Psoas muscle (tissue), 8 donors: Measurements from ENCODE around the gene CHN1. TPM values are rescaled to one million over a fixed set of nuclear protein-coding genes. Genes with fewer than 3 reads are reported as not detected.

Experiments used
- ATAC-seq, 4 donors: fragments of 200-7000 bp; cut with Tn5 transposase; one replicate each; pipeline ENCODE4 v1.9.1; 2020; ENCODE audit warnings: moderate library complexity in 3 of 4, mild to moderate bottlenecking in 2 of 4
- DNase-seq, 2 donors: peaks; one replicate each; pipeline ENCODE4 v3.0.0-alpha.2; 2020
- H3K27ac ChIP-seq: fragments of 200-600 bp; one replicate; pipeline ENCODE4 v1.8.0; 2022
- H3K27me3 ChIP-seq, 3 donors: fragments of 200-600 bp in 1 of 3; one replicate each; pipeline versions ENCODE4 v1.6.1 to v1.8.0; 2013 to 2022; ENCODE audit warnings: low read length in 2 of 3, mild to moderate bottlenecking in 2 of 3, moderate library complexity in 1 of 3; ENCODE audit not compliant: insufficient read depth in 3 of 3
- H3K36me3 ChIP-seq, 2 donors: fragments of 200-600 bp in 1 of 2; one replicate each; pipeline versions ENCODE4 v1.6.1 to v1.8.0; 2013 to 2022; ENCODE audit warnings: low read depth in 1 of 2, mild to moderate bottlenecking in 1 of 2, moderate library complexity in 1 of 2; ENCODE audit not compliant: insufficient read depth in 1 of 2
- H3K4me1 ChIP-seq: fragments of 200-600 bp; one replicate; pipeline ENCODE4 v1.8.0; 2022
- H3K4me3 ChIP-seq: fragments of 200-600 bp; one replicate; pipeline ENCODE4 v1.8.0; 2022; ENCODE audit warnings: mild to moderate bottlenecking
- H3K9me3 ChIP-seq: fragments of 200-600 bp; one replicate; pipeline ENCODE4 v1.8.0; 2022
- WGBS, 3 donors: extraction: QIAGEN DNeasy Blood & Tissue Kit; methylation state at CpG; one replicate each; pipeline versions ENCODE4 v1.1.6 to v1.1.7; 2013; 5-methylcytosine and 5-hydroxymethylcytosine counted together
- intact Hi-C, 2 donors: fragments of 100-400 bp; cut with DNase I; formaldehyde crosslinking; loops; one replicate each; pipeline versions ENCODE4 v1.11.0 to v1.14.2; 2022
- polyA plus RNA-seq, 3 donors: library from polyadenylated mRNA; stranded (reverse); fragments of 200-250 nt; gene quantifications; one replicate each; pipeline ENCODE4 v1.2.3, GENCODE V29; 2013
- total RNA-seq, 4 donors: library from RNA; stranded (reverse); fragmentation: NEBNext Ultra II Directional in 2 of 4; extraction: Animal tissue kit (Norgen Biotek cat#: 25700) in 2 of 4; gene quantifications; one replicate each; pipeline versions ENCODE4 v1.2.1 to v1.2.4, GENCODE V29; 2021 to 2023
- TF ChIP-seq, protein P1 (sequence below): fragments of 200-600 bp; IDR thresholded peaks from one replicate; pipeline ENCODE4 v1.8.0; 2022; ENCODE audit warnings: antibody characterized with exemption
- donor health status: healthy with polysubstance abuse.
- donor health status: DM: no; HTN: no; CAD: no; lungs with moderate emphysema.
- donor health status: Bipolar disorder and iron deficiency.
- donor health status: healthy.
- donor health status: DM: yes; HTN: yes; CAD: no.
- donor health status: DM: no; HTN: no; CAD: no.
- donor health status: DM: no; HTN: no; CAD: no.
- donor health status: DM: yes; HTN: yes; CAD: no.

CHN1 gene
- total and polyA plus RNA-seq, 7 donors, result 1.8 to 4.2 (median 2.3) TPM

GRCh38 chr2:174776675-174777074 is 228.5 kb downstream of the CHN1 start:
- WGBS, 3 donors, result 77 to 91% (median 83%) methylated on average over 3 of the region's 3 CpGs
- intact Hi-C loops, result no loop called here

GRCh38 chr2:174776223-174776622 is 229.0 kb downstream of the CHN1 start:
- intact Hi-C loops, result no loop called here
- TF ChIP-seq, protein P1, sequence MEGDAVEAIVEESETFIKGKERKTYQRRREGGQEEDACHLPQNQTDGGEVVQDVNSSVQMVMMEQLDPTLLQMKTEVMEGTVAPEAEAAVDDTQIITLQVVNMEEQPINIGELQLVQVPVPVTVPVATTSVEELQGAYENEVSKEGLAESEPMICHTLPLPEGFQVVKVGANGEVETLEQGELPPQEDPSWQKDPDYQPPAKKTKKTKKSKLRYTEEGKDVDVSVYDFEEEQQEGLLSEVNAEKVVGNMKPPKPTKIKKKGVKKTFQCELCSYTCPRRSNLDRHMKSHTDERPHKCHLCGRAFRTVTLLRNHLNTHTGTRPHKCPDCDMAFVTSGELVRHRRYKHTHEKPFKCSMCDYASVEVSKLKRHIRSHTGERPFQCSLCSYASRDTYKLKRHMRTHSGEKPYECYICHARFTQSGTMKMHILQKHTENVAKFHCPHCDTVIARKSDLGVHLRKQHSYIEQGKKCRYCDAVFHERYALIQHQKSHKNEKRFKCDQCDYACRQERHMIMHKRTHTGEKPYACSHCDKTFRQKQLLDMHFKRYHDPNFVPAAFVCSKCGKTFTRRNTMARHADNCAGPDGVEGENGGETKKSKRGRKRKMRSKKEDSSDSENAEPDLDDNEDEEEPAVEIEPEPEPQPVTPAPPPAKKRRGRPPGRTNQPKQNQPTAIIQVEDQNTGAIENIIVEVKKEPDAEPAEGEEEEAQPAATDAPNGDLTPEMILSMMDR, result no peak
- 84 to 89% (median 88%) methylated on average over 6 of the region's 6 CpGs for WGBS, 3 donors

More at GRCh38 chr2:174776675-174777074, 228.5 kb downstream of the CHN1 start:
- Histone ChIP-seq H3K4me3 (no peak overlapping the region), H3K4me1 (peaks cover 5% of the 10 kb centered on the region), H3K27ac (no peak overlapping the region), H3K9me3 (no peaks in the 10 kb centered on the region), H3K27me3 (no peaks in the 10 kb centered on the region), H3K36me3 (no peaks in the 10 kb centered on the region)
- no peak for ATAC-seq
- TF ChIP-seq, protein P1, result no peak
- DNase-seq, result no peak

GRCh38 chr2:174775571-174775980 is 229.6 kb downstream of the CHN1 start:
- peaks cover 6% of the 10 kb centered on the region for H3K4me1 ChIP-seq
- intact Hi-C loops, result no loop called here
- H3K27ac ChIP-seq, result no peak overlapping the region

More at GRCh38 chr2:174776223-174776622, 229.0 kb downstream of the CHN1 start:
- H3K27me3 ChIP-seq, result no peaks in the 10 kb centered on the region
- H3K4me3 ChIP-seq, result no peak overlapping the region
- DNase-seq (no peak), ATAC-seq (no peak)
- H3K27ac ChIP-seq, result no peak overlapping the region
- H3K36me3 ChIP-seq, result no peaks in the 10 kb centered on the region
- peaks cover 6% of the 10 kb centered on the region for H3K4me1 ChIP-seq
- no peaks in the 10 kb centered on the region for H3K9me3 ChIP-seq

DNA sequence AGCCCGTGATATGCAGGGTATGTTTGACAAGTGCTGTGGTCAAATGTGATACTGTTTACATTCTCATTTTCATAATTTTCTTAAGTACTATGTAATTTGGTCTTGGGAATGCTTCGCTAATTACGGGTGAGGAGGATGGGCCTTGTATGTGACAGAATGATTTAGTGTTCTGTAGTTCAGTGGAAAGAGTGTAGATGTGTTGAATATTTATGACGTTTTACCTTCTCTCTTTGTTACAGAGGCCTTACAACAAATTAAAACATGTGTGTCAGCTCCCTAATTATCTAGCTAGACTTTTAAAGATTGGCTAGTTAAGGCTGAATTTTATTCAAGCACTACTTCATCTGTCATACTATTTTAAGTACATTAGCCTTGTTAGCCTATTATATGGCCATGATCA is 230.3 kb downstream of the CHN1 start:
- no peaks in the 10 kb centered on the region for H3K27me3 ChIP-seq
- WGBS, 3 donors, result 92 to 94% (median 94%) methylated on average over 4 of the region's 4 CpGs
- H3K9me3 ChIP-seq, result no peaks in the 10 kb centered on the region
- no peak overlapping the region for H3K27ac ChIP-seq
- peaks cover 6% of the 10 kb centered on the region for H3K4me1 ChIP-seq
- ATAC-seq (no peak), DNase-seq (no peak)
- TF ChIP-seq, protein P1, result no peak
- H3K36me3 ChIP-seq, result no peaks in the 10 kb centered on the region
- intact Hi-C loops, result loop anchor here in 1 of 2 donors (5.0 kb wide), 1 partner anchor 78 kb away; no protein-coding TSS in a partner anchor
- H3K4me3 ChIP-seq, result no peak overlapping the region

More at GRCh38 chr2:174775571-174775980, 229.6 kb downstream of the CHN1 start:
- no peak for DNase-seq
- H3K36me3 ChIP-seq, result no peaks in the 10 kb centered on the region
- TF ChIP-seq, protein P1, result no peak
- ATAC-seq, result no peak
- no peaks in the 10 kb centered on the region for H3K27me3 ChIP-seq
- WGBS, 3 donors, result 61 to 78% (median 66%) methylated on average over 5 of the region's 5 CpGs
- no peaks in the 10 kb centered on the region for H3K9me3 ChIP-seq
- no peak overlapping the region for H3K4me3 ChIP-seq

GRCh38 chr2:174773215-174773614 is 232.0 kb downstream of the CHN1 start:
- intact Hi-C loops, result loop anchor here in 1 of 2 donors (5.0 kb wide), 1 partner anchor 76 kb away; no protein-coding TSS in a partner anchor
- Histone ChIP-seq H3K27ac (no peak overlapping the region), H3K4me1 (peaks cover 6% of the 10 kb centered on the region), H3K36me3 (no peaks in the 10 kb centered on the region), H3K27me3 (no peaks in the 10 kb centered on the region), H3K4me3 (no peak overlapping the region), H3K9me3 (no peaks in the 10 kb centered on the region)
- no peak for DNase-seq
- TF ChIP-seq, protein P1, result no peak
- WGBS, 3 donors, result 45 to 54% (median 50%) methylated on average over 2 of the region's 2 CpGs
- ATAC-seq, result no peak
